NCI-H345 treated with DMSO at 0.1 percent for 48 hours (cell line): ENCODE data around the gene SSX3.
"Not testable (repeated sequence)": the region's sequence is repeated elsewhere in the genome, so short reads cannot be mapped to it uniquely, and the experiment has no call there.

ENCODE experiments used
- DNase-seq: peaks from one replicate; lab custom pipeline; 2025; ENCODE audit not compliant: unreplicated experiment; lab: John Stamatoyannopoulos, UW

The SSX3 gene, protein sequence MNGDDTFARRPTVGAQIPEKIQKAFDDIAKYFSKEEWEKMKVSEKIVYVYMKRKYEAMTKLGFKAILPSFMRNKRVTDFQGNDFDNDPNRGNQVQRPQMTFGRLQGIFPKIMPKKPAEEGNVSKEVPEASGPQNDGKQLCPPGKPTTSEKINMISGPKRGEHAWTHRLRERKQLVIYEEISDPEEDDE

DNA sequence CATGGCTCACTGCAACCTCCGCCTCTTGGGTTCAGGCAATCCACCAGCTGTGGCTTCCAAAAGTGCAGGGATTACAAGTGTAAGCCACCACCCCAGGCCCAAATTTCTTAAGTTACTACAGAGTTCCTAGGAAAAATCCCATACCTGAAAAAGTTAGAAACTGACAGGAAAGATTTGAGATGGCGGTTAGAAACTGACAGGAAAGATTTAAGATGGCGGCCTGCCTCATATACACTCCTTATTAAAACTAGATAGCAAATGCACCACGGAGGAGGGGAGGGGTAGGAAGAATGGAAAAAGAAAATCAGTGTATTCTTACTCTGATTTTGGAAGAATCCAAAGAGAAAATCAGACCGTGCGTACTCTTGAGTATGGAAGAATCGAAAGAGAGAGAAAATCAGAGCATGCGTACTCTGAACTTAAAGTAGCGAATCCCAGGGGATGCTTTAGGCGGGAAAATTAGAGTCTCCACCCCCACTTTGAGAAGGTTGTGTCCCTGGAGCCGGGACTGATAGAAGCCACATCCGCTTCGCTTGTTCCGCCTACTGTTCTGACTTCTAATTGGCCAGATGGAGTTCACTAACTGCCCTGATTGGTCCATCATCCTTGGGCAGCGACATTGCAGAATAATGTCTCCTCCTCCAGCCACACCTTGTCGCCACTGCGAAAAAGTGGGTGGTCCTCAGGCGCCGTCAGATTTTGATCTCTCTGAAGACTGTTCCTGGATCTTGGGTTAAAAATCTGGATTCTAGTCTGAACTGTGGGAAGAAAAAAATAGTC, at the start of gene SSX3:
Gene SSX3, minus strand, starts transcription at position 389 of the 780 bp plus-strand sequence. CDS start 1,454 bp downstream, outside the sequence.
- not testable (repeated sequence) for DNase-seq

DNA sequence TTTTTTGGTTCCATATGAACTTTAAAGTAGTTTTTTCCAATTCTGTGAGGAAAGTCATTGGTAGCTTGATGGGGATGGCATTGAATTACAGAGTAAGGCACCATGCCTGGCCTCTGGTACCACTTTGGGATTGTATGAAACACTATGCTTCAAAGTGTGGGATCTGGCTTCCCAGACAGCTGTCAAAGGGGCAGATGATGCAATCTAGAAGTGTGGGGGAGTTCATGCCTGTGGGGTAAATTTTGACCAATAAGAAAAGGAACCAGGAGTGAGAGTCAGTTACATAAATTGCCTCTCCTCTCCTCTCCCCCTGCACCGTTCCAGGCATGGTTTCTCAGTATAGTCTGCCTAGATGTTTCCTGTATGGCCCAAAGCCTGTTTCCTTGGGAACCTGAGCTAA, 41.3 kb upstream of the SSX3 start:
- DNase-seq = not testable (repeated sequence)

DNA sequence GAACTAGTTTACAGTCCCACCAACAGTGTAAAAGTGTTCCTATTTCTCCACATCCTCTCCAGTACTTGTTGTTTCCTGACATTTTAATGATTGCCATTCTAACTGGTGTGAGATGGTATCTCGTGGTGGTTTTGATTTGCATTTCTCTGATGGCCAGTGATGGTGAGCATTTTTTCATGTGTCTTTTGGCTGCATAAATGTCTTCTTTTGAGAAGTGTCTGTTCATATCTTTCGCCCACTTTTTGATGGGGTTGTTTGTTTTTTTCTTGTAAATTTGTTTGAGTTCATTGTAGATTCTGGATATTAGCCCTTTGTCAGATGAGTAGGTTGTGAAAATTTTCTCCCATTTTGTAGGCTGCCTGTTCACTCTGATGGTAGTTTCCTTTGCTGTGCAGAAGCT, 40.4 kb upstream of the SSX3 start:
- DNase-seq = not testable (repeated sequence)

- DNase-seq = not testable (repeated sequence)
These were observed 26.7 kb upstream of the SSX3 start, which contains the start of gene SSX4 for GRCh38 chrX:48383239-48383638. Gene SSX4, plus strand, starts transcription at chrX:48383539. Its CDS starts 515 bp downstream, at chrX:48384054.

DNA sequence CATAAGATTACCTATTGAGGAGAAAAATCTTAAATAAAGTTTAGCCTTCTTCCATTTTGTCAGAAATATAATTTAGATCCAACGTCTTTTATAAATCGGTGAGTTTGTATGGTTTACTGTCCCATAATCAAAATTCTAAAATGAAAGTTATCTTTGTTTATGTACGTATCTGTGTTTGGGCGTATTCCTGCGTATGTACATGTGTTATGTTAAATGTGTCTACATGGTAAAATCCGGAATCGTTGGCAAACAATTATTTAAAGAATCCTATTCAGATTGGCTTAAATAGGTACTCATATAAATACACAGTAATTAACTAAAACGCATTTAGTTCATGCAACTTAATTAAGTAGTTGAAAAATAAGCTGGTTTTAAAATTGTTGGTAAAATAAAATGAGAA, 13.9 kb upstream of the SSX3 start:
- DNase-seq = not testable (repeated sequence)

- not testable (repeated sequence) for DNase-seq
These were observed 11.4 kb upstream of the SSX3 start for GRCh38 chrX:48367717-48368408.

DNA sequence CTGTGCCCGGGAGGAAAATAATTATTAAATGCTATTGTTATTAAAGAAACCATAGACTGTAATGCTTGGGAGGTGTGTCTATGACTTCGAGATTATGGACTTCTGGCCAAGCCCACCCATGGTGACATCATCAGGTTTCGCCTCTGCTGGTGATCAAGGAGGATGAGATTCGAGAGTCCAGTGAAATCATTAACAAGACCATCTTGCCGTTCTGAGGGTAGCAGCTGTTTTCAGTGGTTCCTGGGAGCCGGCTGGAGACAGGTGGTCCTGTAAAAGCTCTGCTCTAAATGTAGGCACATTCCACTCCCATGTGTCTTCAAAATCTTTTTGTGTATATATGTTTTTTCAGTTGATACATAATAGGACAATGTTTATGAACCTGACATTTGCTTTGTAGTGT, 2.8 kb upstream of the SSX3 start:
- DNase-seq = not testable (repeated sequence)

DNA sequence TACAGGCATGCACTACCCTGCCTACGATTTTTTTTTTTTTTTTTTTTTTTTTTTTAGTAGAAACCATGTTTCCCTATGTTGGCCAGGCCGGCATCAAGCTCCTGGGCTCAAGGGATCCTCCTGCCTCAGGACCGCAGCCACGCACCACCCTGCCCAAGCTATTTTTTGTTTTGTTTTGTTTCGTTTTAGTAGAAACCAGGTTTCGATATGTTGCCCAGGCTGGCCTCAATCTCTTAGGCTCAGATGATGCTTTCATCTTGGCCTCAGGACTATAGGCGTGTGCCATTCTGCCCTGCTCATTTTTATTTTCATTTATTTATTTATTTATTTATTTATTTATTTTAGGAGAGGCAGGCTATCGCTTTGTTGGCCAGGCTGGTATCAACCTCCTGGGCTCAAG, 1.2 kb upstream of the SSX3 start:
- DNase-seq = no peak

GRCh38 chrX:48346059-48346458, 10.4 kb downstream of the SSX3 start:
- not testable (repeated sequence) for DNase-seq

DNA sequence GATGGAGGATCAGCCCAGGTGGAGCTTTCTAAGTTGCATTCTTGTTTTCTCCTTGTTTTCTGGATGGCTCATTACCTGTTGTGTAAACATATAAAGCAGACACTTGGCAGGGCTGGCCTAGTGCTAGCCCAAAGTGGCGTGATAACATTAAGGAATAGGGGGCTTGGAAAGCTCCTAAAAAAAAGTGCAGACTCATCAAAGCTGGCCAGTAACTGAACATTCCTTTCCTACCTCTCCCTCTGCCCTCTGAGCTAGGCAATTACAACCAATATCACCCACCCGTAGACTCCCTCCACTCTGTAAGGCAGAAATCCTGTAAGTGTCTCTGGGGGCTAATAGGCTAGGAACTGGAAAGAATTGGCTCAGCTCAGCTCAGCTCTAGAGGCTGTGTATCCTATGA, 42.5 kb downstream of the SSX3 start:
- not testable (repeated sequence) for DNase-seq

DNA sequence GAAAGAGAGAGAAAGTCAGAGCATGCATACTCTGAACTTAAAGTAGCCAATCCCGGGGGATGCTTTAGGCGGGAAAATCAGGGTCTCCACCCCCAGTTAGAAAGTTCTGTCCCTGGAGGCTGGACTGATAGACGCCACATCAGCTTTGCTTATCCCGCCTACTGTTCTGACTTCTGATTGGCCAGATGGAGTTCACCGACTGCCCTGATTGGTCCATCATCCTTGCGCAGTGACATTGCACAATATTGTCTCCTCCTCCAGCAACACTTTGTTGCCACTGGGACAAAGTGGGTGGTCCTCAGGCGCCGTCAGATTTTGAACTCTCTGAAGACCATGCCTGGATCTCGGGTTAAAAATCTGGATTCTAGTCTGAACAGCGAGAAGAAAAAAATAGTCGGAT, 50.3 kb downstream of the SSX3 start:
- no peak for DNase-seq
